ENCODE measurements around the gene NMBR.
"Not testable (repeated sequence)": the region's sequence is repeated elsewhere in the genome, so short reads cannot be mapped to it uniquely, and the experiment has no call there.

NMBR gene

GRCh38 chr6:142154336-142154735 lies 7.4 kb upstream of the NMBR start:
- no peak for DNase-seq (ENCODE audit: low spot score)

- DNase-seq (ENCODE audit: low spot score) = no peak
Observed at GRCh38 chr6:142153196-142153595, 6.3 kb upstream of the NMBR start.

- no peak for DNase-seq (ENCODE audit: low spot score)
Observed at GRCh38 chr6:142152746-142153145, 5.8 kb upstream of the NMBR start.

- not testable (repeated sequence) for DNase-seq (ENCODE audit: low spot score)
Observed at GRCh38 chr6:142141531-142141930, 5.4 kb downstream of the NMBR start.

GRCh38 chr6:142138876-142139275 lies 8.0 kb downstream of the NMBR start:
- DNase-seq (ENCODE audit: low spot score) = no peak

GRCh38 chr6:142132625-142133024 lies 14.3 kb downstream of the NMBR start, which contains the start of gene GJE1:
Gene GJE1 (plus strand): TSS chr6:142132925. CDS start chr6:142133159, 234 bp downstream.
- no peak for DNase-seq (ENCODE audit: low spot score)

- DNase-seq (ENCODE audit: low spot score) = no peak
Observed at GRCh38 chr6:142130814-142131213, 16.1 kb downstream of the NMBR start.

- DNase-seq (ENCODE audit: low spot score) = no peak
Observed at GRCh38 chr6:142121342-142121741, 25.6 kb downstream of the NMBR start.

GRCh38 chr6:142118925-142119324 lies 28.0 kb downstream of the NMBR start:
- DNase-seq (ENCODE audit: low spot score) = no peak

GRCh38 chr6:142118328-142118727 lies 28.6 kb downstream of the NMBR start:
- DNase-seq (ENCODE audit: low spot score) = no peak

GRCh38 chr6:142117366-142117765 lies 29.6 kb downstream of the NMBR start:
- DNase-seq (ENCODE audit: low spot score) = no peak

GRCh38 chr6:142112451-142113061 lies 34.4 kb downstream of the NMBR start:
- peak; percentile 63 for DNase-seq (ENCODE audit: low spot score)

GRCh38 chr6:142110820-142111219 lies 36.1 kb downstream of the NMBR start:
- DNase-seq (ENCODE audit: low spot score) = not testable (repeated sequence)

- not testable (repeated sequence) for DNase-seq (ENCODE audit: low spot score)
Observed at GRCh38 chr6:142104820-142105219, 42.1 kb downstream of the NMBR start.

- peak; percentile 77 for DNase-seq (ENCODE audit: low spot score)
Observed at GRCh38 chr6:142088858-142089216, 58.1 kb downstream of the NMBR start.

- DNase-seq (ENCODE audit: low spot score) = peak; percentile 47
Observed at GRCh38 chr6:142087950-142088857, 58.7 kb downstream of the NMBR start.

- no peak for DNase-seq (ENCODE audit: low spot score)
Observed at GRCh38 chr6:142079130-142079529, 67.8 kb downstream of the NMBR start.

- no peak for DNase-seq (ENCODE audit: low spot score)
Observed at GRCh38 chr6:142075516-142076101, 71.3 kb downstream of the NMBR start.

- no peak for DNase-seq (ENCODE audit: low spot score)
Observed at GRCh38 chr6:142074516-142074915, 72.4 kb downstream of the NMBR start.

- no peak for DNase-seq (ENCODE audit: low spot score)
Observed at GRCh38 chr6:142071981-142072380, 74.9 kb downstream of the NMBR start.

- no peak for DNase-seq (ENCODE audit: low spot score)
Observed at GRCh38 chr6:142068416-142068815, 78.5 kb downstream of the NMBR start.

- not testable (repeated sequence) for DNase-seq (ENCODE audit: low spot score)
Observed at GRCh38 chr6:142062861-142063260, 84.1 kb downstream of the NMBR start.

Data from ecto neural progenitor cell (in vitro differentiated cells).